ENCODE data around the gene PPIG.

PPIG gene

DNA sequence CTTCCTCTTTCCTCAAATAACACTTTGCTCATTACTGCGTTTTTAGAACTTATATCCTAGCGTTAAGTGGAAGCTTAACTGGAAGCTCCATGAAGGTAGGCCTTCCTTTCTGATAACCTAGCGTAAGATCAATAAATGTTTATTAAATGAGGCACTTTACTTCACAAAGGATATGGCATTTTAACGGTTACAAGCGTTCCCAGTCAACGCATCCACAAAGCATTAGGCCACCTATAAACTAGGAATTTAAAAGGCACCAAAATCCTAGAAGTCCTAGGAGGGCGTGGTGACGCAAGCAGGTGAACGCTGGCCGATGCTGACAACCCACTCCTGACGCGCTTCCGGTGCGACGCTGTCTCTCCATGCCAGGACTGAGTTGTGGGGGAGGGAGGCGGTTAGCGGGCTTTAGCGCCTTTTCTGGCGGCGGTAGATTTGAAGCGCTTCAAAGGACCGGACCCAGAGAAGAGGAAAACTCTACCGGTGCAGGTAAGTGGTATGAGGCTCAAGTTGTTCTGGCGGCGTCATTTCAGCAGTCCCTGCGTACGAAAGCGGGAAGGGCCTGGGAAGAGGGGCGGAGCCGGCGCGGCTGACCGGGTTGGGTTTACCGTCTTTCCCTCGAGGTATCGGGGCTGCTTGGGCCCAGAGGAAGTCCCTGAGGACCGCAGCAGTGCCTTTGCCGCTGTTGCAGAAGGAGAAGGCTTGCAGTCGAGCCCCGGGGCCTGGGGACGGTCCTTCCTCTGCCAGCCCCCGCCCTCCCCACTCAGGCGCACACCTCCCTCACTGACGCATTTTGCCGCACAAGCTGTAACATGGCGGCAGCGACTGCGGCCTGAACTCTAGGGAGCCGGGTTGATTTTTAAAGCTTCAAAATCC, at the start of gene PPIG:
Gene PPIG, plus strand, starts transcription at position 347 of the 873 bp plus-strand sequence. CDS start 19,691 bp downstream, outside the sequence.
- no peaks in the 10 kb centered on the region for H3K9me3 ChIP-seq (ENCODE audit: control insufficient read depth, insufficient read depth, low read depth, low read length)
- peak within 1 kb of the TSS; percentile 93 for H3K4me3 ChIP-seq (ENCODE audit: low read depth, low read length)
- CTCF ChIA-PET: interaction anchor here (0.7 to 1.4 kb wide), 2 partner anchors 62 to 106 kb away, joined by 3 read pairs; partner anchors contain the start of gene BBS5
- no peaks in the 10 kb centered on the region for H3K4me1 ChIP-seq (ENCODE audit: control insufficient read depth, insufficient read depth, low read length)
- peak within 1 kb of the TSS; percentile 74 for H3K27ac ChIP-seq (ENCODE audit: extremely low read depth, low read depth, low read length)
- POLR2A ChIA-PET: interaction anchor here (0.9 to 2.8 kb wide), 6 partner anchors 11 to 110 kb away, joined by 3 to 23 read pairs (median 4); partner anchors contain the start of genes BBS5, CFAP210, FASTKD1 and PHOSPHO2
- H3K36me3 ChIP-seq (ENCODE audit: control insufficient read depth in 2 of 2, insufficient read depth in 1 of 2, low read length in 2 of 2): no peaks in the 10 kb centered on the region
- TF ChIP-seq GLI2 (tag by site-specific recombination; IDR thresholded peaks at IDR 0.05; ENCODE audit: borderline replicate concordance, low read depth): no peak
- TF ChIP-seq KLF8 (tag by site-specific recombination; IDR thresholded peaks at IDR 0.05): peak; percentile 81
- TF ChIP-seq HOXA7 (CRISPR knock-in tag; IDR thresholded peaks at IDR 0.05; ENCODE audit: borderline replicate concordance): no peak
- TF ChIP-seq ZNF114 (tag by site-specific recombination; IDR thresholded peaks at IDR 0.05): no peak
- TF ChIP-seq, protein P1, sequence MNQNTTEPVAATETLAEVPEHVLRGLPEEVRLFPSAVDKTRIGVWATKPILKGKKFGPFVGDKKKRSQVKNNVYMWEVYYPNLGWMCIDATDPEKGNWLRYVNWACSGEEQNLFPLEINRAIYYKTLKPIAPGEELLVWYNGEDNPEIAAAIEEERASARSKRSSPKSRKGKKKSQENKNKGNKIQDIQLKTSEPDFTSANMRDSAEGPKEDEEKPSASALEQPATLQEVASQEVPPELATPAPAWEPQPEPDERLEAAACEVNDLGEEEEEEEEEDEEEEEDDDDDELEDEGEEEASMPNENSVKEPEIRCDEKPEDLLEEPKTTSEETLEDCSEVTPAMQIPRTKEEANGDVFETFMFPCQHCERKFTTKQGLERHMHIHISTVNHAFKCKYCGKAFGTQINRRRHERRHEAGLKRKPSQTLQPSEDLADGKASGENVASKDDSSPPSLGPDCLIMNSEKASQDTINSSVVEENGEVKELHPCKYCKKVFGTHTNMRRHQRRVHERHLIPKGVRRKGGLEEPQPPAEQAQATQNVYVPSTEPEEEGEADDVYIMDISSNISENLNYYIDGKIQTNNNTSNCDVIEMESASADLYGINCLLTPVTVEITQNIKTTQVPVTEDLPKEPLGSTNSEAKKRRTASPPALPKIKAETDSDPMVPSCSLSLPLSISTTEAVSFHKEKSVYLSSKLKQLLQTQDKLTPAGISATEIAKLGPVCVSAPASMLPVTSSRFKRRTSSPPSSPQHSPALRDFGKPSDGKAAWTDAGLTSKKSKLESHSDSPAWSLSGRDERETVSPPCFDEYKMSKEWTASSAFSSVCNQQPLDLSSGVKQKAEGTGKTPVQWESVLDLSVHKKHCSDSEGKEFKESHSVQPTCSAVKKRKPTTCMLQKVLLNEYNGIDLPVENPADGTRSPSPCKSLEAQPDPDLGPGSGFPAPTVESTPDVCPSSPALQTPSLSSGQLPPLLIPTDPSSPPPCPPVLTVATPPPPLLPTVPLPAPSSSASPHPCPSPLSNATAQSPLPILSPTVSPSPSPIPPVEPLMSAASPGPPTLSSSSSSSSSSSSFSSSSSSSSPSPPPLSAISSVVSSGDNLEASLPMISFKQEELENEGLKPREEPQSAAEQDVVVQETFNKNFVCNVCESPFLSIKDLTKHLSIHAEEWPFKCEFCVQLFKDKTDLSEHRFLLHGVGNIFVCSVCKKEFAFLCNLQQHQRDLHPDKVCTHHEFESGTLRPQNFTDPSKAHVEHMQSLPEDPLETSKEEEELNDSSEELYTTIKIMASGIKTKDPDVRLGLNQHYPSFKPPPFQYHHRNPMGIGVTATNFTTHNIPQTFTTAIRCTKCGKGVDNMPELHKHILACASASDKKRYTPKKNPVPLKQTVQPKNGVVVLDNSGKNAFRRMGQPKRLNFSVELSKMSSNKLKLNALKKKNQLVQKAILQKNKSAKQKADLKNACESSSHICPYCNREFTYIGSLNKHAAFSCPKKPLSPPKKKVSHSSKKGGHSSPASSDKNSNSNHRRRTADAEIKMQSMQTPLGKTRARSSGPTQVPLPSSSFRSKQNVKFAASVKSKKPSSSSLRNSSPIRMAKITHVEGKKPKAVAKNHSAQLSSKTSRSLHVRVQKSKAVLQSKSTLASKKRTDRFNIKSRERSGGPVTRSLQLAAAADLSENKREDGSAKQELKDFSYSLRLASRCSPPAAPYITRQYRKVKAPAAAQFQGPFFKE (tag by site-specific recombination; IDR thresholded peaks at IDR 0.05; ENCODE audit: borderline replicate concordance): no peak
- peak; percentile 63 for TF ChIP-seq SP7 (tag by site-specific recombination; IDR thresholded peaks at IDR 0.05)
- peak; percentile 80; the same call in 1 of the 2 replicates for TF ChIP-seq ZNF2 (tag by site-specific recombination; IDR thresholded peaks at IDR 0.05)
- TF ChIP-seq ZNF16 (tag by site-specific recombination; IDR thresholded peaks at IDR 0.05; ENCODE audit: low read depth): no peak
- no peak for TF ChIP-seq ZNF366 (tag by site-specific recombination; conservative IDR thresholded peaks at IDR 0.05)
- no peak for TF ChIP-seq HOXD13 (CRISPR knock-in tag; IDR thresholded peaks at IDR 0.05; ENCODE audit: borderline replicate concordance)
- no peak for TF ChIP-seq SALL2 (tag by site-specific recombination; IDR thresholded peaks at IDR 0.05; ENCODE audit: borderline replicate concordance)
- peak; percentile 76; the same call in 1 of the 2 replicates for TF ChIP-seq ZNF501 (tag by site-specific recombination; IDR thresholded peaks at IDR 0.05)
- TF ChIP-seq, protein P2, sequence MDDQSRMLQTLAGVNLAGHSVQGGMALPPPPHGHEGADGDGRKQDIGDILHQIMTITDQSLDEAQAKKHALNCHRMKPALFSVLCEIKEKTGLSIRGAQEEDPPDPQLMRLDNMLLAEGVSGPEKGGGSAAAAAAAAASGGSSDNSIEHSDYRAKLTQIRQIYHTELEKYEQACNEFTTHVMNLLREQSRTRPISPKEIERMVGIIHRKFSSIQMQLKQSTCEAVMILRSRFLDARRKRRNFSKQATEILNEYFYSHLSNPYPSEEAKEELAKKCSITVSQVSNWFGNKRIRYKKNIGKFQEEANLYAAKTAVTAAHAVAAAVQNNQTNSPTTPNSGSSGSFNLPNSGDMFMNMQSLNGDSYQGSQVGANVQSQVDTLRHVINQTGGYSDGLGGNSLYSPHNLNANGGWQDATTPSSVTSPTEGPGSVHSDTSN (CRISPR knock-in tag; IDR thresholded peaks at IDR 0.05): 0 out of 2 replicates have a peak, but pooled peaks have one; percentile 34
- TF ChIP-seq ZNF324 (tag by site-specific recombination; IDR thresholded peaks at IDR 0.05): no peak; the same call in none of the 2 replicates
- peak; percentile 70 for TF ChIP-seq SP2 (tag by site-specific recombination; IDR thresholded peaks at IDR 0.05)
- TF ChIP-seq, protein P3, sequence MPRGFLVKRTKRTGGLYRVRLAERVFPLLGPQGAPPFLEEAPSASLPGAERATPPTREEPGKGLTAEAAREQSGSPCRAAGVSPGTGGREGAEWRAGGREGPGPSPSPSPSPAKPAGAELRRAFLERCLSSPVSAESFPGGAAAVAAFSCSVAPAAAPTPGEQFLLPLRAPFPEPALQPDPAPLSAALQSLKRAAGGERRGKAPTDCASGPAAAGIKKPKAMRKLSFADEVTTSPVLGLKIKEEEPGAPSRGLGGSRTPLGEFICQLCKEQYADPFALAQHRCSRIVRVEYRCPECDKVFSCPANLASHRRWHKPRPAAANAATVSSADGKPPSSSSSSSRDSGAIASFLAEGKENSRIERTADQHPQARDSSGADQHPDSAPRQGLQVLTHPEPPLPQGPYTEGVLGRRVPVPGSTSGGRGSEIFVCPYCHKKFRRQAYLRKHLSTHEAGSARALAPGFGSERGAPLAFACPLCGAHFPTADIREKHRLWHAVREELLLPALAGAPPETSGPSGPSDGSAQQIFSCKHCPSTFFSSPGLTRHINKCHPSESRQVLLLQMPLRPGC (tag by site-specific recombination; IDR thresholded peaks at IDR 0.05): peak; percentile 62; the same call in 1 of the 2 replicates
- TF ChIP-seq ZNF585B (tag by site-specific recombination; IDR thresholded peaks at IDR 0.05): no peak
- TF ChIP-seq, protein P4, sequence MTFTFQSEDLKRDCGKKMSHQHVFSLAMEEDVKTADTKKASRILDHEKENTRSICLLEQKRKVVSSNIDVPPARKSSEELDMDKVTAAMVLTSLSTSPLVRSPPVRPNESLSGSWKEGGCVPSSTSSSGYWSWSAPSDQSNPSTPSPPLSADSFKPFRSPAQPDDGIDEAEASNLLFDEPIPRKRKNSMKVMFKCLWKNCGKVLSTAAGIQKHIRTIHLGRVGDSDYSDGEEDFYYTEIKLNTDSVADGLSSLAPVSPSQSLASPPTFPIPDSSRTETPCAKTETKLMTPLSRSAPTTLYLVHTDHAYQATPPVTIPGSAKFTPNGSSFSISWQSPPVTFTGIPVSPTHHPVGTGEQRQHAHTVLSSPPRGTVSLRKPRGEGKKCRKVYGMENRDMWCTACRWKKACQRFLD (tag by site-specific recombination; IDR thresholded peaks at IDR 0.05): no peak
- no peak for TF ChIP-seq ZNF670 (tag by site-specific recombination; IDR thresholded peaks at IDR 0.05; ENCODE audit: low read depth)
- no peak for TF ChIP-seq ZNF155 (tag by site-specific recombination; IDR thresholded peaks at IDR 0.05)
- TF ChIP-seq, protein P5, sequence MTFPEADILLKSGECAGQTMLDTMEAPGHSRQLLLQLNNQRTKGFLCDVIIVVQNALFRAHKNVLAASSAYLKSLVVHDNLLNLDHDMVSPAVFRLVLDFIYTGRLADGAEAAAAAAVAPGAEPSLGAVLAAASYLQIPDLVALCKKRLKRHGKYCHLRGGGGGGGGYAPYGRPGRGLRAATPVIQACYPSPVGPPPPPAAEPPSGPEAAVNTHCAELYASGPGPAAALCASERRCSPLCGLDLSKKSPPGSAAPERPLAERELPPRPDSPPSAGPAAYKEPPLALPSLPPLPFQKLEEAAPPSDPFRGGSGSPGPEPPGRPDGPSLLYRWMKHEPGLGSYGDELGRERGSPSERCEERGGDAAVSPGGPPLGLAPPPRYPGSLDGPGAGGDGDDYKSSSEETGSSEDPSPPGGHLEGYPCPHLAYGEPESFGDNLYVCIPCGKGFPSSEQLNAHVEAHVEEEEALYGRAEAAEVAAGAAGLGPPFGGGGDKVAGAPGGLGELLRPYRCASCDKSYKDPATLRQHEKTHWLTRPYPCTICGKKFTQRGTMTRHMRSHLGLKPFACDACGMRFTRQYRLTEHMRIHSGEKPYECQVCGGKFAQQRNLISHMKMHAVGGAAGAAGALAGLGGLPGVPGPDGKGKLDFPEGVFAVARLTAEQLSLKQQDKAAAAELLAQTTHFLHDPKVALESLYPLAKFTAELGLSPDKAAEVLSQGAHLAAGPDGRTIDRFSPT (tag by site-specific recombination; IDR thresholded peaks at IDR 0.05): peak; percentile 27; the same call in 1 of the 2 replicates
- TF ChIP-seq ZNF423 (tag by site-specific recombination; IDR thresholded peaks at IDR 0.05): no peak
- TF ChIP-seq, protein P6, sequence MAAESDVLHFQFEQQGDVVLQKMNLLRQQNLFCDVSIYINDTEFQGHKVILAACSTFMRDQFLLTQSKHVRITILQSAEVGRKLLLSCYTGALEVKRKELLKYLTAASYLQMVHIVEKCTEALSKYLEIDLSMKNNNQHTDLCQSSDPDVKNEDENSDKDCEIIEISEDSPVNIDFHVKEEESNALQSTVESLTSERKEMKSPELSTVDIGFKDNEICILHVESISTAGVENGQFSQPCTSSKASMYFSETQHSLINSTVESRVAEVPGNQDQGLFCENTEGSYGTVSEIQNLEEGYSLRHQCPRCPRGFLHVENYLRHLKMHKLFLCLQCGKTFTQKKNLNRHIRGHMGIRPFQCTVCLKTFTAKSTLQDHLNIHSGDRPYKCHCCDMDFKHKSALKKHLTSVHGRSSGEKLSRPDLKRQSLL (tag by site-specific recombination; IDR thresholded peaks at IDR 0.05): no peak

All from HEK293 (cell line).